SK-N-MC (cell line): ENCODE data around the gene GABRG3.

ENCODE experiments used
- FOXP2 ChIP-seq: optimal IDR thresholded peaks from 2 replicates; pipeline ENCODE3; 2011; ENCODE audit warnings: mild to moderate bottlenecking, moderate library complexity; ENCODE audit not compliant: insufficient read depth; ENCODE audit errors: extremely low read length, control extremely low read depth
- POLR2AphosphoS5 ChIP-seq: IDR thresholded peaks from 2 replicates; pipeline ENCODE4 v1.6.1; 2012; ENCODE audit warnings: mild to moderate bottlenecking, low read depth, low read length, borderline replicate concordance

GRCh38 chr15:27214032-27214431 is 243.1 kb downstream of the GABRG3 start:
- TF ChIP-seq FOXP2 (no peak), POLR2AphosphoS5 (no peak)
